IPS DF 6.9 (cell line): Measurements from ENCODE around the gene LCN10.

Experiments
- DNase-seq: peaks from one replicate; pipeline ENCODE4 v3.0.0-alpha.2; 2013; ENCODE audit warnings: low read depth, low spot score
- H3K27ac ChIP-seq: one replicate; pipeline ENCODE4 v1.5.1; 2013; ENCODE audit warnings: low read length, control low read depth
- H3K27me3 ChIP-seq: 2 replicates; pipeline ENCODE4 v1.6.1; 2013; ENCODE audit warnings: mild to moderate bottlenecking, low read length; ENCODE audit not compliant: control insufficient read depth, insufficient read depth
- H3K36me3 ChIP-seq: 2 replicates; pipeline ENCODE4 v1.6.1; 2013; ENCODE audit warnings: low read length; ENCODE audit not compliant: control insufficient read depth, insufficient read depth
- H3K4me1 ChIP-seq: 2 replicates; pipeline ENCODE4 v1.6.1; 2013; ENCODE audit warnings: low read length; ENCODE audit not compliant: control insufficient read depth, insufficient read depth
- H3K4me3 ChIP-seq: 2 replicates; pipeline ENCODE4 v1.5.1; 2013; ENCODE audit warnings: mild to moderate bottlenecking, low read length
- H3K9me3 ChIP-seq: 2 replicates; pipeline ENCODE4 v1.6.1; 2013; ENCODE audit warnings: low read length, inconsistent platforms; ENCODE audit not compliant: control insufficient read depth, insufficient read depth
- WGBS: extraction: QIAGEN DNeasy Blood & Tissue Kit; methylation state at CpG from one replicate; pipeline ENCODE4 v1.1.7; 2013; ENCODE audit warnings: mixed read lengths, missing lambda C conversion rate; ENCODE audit not compliant: insufficient read length, insufficient coverage; 5-methylcytosine and 5-hydroxymethylcytosine counted together

Gene LCN10

GRCh38 chr9:136692185-136693134, 50.3 kb downstream of the LCN10 start:
- H3K4me3 ChIP-seq: no peak overlapping the region
- H3K27ac ChIP-seq: no peak overlapping the region
- no peak for DNase-seq
- H3K27me3 ChIP-seq: no peaks in the 10 kb centered on the region
- H3K9me3 ChIP-seq: no peaks in the 10 kb centered on the region
- H3K4me1 ChIP-seq: peaks cover 14% of the 10 kb centered on the region
- WGBS: no CpG with 5 or more reads among the region's 46 CpGs
- H3K36me3 ChIP-seq: no peaks in the 10 kb centered on the region

GRCh38 chr9:136691316-136692184, 51.2 kb downstream of the LCN10 start:
- H3K27ac ChIP-seq: no peak overlapping the region
- H3K36me3 ChIP-seq: no peaks in the 10 kb centered on the region
- H3K27me3 ChIP-seq: no peaks in the 10 kb centered on the region
- no peak for DNase-seq
- no CpG with 5 or more reads among the region's 29 CpGs for WGBS
- no peaks in the 10 kb centered on the region for H3K9me3 ChIP-seq
- H3K4me3 ChIP-seq: no peak overlapping the region
- peaks cover 11% of the 10 kb centered on the region for H3K4me1 ChIP-seq

GRCh38 chr9:136690806-136691261, 51.9 kb downstream of the LCN10 start:
- Histone ChIP-seq H3K27ac (no peak overlapping the region), H3K4me3 (no peak overlapping the region), H3K36me3 (no peaks in the 10 kb centered on the region; the same call in 1 of the 2 replicates), H3K9me3 (no peaks in the 10 kb centered on the region), H3K4me1 (peaks cover 14% of the 10 kb centered on the region), H3K27me3 (no peaks in the 10 kb centered on the region)
- no CpG with 5 or more reads among the region's 15 CpGs for WGBS
- DNase-seq: no peak

GRCh38 chr9:136690104-136690805, 52.5 kb downstream of the LCN10 start:
- no CpG with 5 or more reads among the region's 25 CpGs for WGBS
- peaks cover 16% of the 10 kb centered on the region for H3K4me1 ChIP-seq
- H3K27me3 ChIP-seq: no peaks in the 10 kb centered on the region
- H3K27ac ChIP-seq: no peak overlapping the region
- H3K36me3 ChIP-seq: no peaks in the 10 kb centered on the region; the same call in 1 of the 2 replicates
- no peaks in the 10 kb centered on the region for H3K9me3 ChIP-seq
- no peak overlapping the region for H3K4me3 ChIP-seq
- no peak for DNase-seq

- no CpG with 5 or more reads among the region's 7 CpGs for WGBS
- Histone ChIP-seq H3K36me3 (no peaks in the 10 kb centered on the region; the same call in 1 of the 2 replicates), H3K27ac (no peak overlapping the region), H3K4me3 (no peak overlapping the region), H3K4me1 (peaks cover 12% of the 10 kb centered on the region), H3K27me3 (no peaks in the 10 kb centered on the region), H3K9me3 (no peaks in the 10 kb centered on the region)
- no peak for DNase-seq
These were observed 53.7 kb downstream of the LCN10 start for GRCh38 chr9:136689108-136689460.

- no peaks in the 10 kb centered on the region for H3K27me3 ChIP-seq
- no peak overlapping the region; the same call in 1 of the 2 replicates for H3K4me3 ChIP-seq
- H3K9me3 ChIP-seq: no peaks in the 10 kb centered on the region
- WGBS: no CpG with 5 or more reads among the region's 21 CpGs
- no peaks in the 10 kb centered on the region; the same call in 1 of the 2 replicates for H3K36me3 ChIP-seq
- no peak for DNase-seq
- peaks cover 12% of the 10 kb centered on the region for H3K4me1 ChIP-seq
- no peak overlapping the region for H3K27ac ChIP-seq
These were observed 54.2 kb downstream of the LCN10 start for GRCh38 chr9:136688274-136689107.
